ENCODE measurements around the gene LRMDA. TPM values are rescaled to one million over a fixed set of nuclear protein-coding genes. Genes with fewer than 3 reads are reported as not detected.

The LRMDA gene
- total and polyA plus RNA-seq, 2 of the 13 experiments (the other 11 are each of a cell fraction or from before 2014, with no cell fraction given) = 13.4 to 22.0 TPM

DNA sequence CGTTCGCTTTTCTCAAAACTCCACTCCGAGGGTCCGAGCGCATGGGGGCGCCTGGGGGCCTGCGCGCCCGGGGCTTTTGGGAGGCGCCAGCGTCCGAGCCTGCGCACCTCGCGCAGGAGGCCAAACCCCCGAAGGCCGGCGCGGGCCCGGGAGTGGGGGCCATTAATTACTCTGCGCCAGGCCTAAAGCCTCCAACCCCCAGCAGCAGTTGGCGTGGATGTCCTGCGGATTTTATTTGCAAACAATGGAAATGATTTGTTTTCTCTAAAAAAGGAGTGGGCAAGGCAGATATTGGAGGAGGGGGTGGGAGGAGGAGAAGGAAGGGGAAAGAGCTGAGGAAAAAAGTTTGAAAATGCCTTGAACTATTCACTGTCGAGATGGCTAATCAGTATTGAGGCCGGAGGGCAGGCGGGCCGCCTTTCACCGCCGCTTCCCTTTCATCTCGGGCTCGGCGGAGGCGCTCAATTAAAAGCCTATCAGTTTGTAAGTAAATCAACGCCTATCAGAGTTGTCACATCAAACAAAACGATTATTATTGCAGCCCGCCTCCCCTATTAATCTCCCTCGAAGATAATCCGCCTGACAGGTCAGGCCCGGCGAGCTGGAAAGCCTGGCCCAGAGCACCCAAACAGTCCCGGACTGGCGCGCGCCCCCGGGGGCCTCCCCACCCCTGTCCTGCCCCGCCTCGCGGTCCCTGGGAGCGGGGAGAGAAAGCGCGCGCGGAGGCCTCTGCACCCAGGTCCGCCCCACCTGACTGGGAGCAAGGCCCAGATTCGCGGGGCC lies 26.4 kb upstream of the LRMDA start (continued):
- TF ChIP-seq ZZZ3 (CRISPR knock-in tag; IDR thresholded peaks at IDR 0.05; ENCODE audit: borderline replicate concordance) (peak; percentile 47; the same call in 1 of the 2 replicates), ZFP36 (IDR thresholded peaks at IDR 0.05; ENCODE audit: borderline replicate concordance, low read depth, low read length, partially characterized antibody) (no peak), ZKSCAN8 (CRISPR knock-in tag; IDR thresholded peaks at IDR 0.05; ENCODE audit: borderline replicate concordance) (peak; percentile 25; the same call in 1 of the 2 replicates), ZNF124 (CRISPR knock-in tag; IDR thresholded peaks at IDR 0.05) (no peak), ZNF569 (CRISPR knock-in tag; IDR thresholded peaks at IDR 0.05; ENCODE audit: borderline replicate concordance) (no peak), SRSF4 (IDR thresholded peaks at IDR 0.05; ENCODE audit: low read depth, low read length, poor library complexity, severe bottlenecking) (no peak), YEATS4 (CRISPR knock-in tag; IDR thresholded peaks at IDR 0.05; ENCODE audit: borderline replicate concordance) (peak; percentile 72; the same call in 1 of the 2 replicates), BORCS8-MEF2B (CRISPR knock-in tag; IDR thresholded peaks at IDR 0.05) (peak; percentile 68; the same call in 1 of the 2 replicates)
- TF ChIP-seq, protein P1, sequence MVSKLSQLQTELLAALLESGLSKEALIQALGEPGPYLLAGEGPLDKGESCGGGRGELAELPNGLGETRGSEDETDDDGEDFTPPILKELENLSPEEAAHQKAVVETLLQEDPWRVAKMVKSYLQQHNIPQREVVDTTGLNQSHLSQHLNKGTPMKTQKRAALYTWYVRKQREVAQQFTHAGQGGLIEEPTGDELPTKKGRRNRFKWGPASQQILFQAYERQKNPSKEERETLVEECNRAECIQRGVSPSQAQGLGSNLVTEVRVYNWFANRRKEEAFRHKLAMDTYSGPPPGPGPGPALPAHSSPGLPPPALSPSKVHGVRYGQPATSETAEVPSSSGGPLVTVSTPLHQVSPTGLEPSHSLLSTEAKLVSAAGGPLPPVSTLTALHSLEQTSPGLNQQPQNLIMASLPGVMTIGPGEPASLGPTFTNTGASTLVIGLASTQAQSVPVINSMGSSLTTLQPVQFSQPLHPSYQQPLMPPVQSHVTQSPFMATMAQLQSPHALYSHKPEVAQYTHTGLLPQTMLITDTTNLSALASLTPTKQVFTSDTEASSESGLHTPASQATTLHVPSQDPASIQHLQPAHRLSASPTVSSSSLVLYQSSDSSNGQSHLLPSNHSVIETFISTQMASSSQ (IDR thresholded peaks at IDR 0.05; ENCODE audit: low read depth) = peak; percentile 47; the same call in 1 of the 2 replicates
- TF ChIP-seq, protein P1 (CRISPR knock-in tag; IDR thresholded peaks at IDR 0.05; ENCODE audit: borderline replicate concordance) = peak; percentile 74; the same call in 1 of the 2 replicates
- TF ChIP-seq, protein P2, sequence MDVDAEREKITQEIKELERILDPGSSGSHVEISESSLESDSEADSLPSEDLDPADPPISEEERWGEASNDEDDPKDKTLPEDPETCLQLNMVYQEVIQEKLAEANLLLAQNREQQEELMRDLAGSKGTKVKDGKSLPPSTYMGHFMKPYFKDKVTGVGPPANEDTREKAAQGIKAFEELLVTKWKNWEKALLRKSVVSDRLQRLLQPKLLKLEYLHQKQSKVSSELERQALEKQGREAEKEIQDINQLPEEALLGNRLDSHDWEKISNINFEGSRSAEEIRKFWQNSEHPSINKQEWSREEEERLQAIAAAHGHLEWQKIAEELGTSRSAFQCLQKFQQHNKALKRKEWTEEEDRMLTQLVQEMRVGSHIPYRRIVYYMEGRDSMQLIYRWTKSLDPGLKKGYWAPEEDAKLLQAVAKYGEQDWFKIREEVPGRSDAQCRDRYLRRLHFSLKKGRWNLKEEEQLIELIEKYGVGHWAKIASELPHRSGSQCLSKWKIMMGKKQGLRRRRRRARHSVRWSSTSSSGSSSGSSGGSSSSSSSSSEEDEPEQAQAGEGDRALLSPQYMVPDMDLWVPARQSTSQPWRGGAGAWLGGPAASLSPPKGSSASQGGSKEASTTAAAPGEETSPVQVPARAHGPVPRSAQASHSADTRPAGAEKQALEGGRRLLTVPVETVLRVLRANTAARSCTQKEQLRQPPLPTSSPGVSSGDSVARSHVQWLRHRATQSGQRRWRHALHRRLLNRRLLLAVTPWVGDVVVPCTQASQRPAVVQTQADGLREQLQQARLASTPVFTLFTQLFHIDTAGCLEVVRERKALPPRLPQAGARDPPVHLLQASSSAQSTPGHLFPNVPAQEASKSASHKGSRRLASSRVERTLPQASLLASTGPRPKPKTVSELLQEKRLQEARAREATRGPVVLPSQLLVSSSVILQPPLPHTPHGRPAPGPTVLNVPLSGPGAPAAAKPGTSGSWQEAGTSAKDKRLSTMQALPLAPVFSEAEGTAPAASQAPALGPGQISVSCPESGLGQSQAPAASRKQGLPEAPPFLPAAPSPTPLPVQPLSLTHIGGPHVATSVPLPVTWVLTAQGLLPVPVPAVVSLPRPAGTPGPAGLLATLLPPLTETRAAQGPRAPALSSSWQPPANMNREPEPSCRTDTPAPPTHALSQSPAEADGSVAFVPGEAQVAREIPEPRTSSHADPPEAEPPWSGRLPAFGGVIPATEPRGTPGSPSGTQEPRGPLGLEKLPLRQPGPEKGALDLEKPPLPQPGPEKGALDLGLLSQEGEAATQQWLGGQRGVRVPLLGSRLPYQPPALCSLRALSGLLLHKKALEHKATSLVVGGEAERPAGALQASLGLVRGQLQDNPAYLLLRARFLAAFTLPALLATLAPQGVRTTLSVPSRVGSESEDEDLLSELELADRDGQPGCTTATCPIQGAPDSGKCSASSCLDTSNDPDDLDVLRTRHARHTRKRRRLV (CRISPR knock-in tag; IDR thresholded peaks at IDR 0.05) = no peak
- TF ChIP-seq, protein P3, sequence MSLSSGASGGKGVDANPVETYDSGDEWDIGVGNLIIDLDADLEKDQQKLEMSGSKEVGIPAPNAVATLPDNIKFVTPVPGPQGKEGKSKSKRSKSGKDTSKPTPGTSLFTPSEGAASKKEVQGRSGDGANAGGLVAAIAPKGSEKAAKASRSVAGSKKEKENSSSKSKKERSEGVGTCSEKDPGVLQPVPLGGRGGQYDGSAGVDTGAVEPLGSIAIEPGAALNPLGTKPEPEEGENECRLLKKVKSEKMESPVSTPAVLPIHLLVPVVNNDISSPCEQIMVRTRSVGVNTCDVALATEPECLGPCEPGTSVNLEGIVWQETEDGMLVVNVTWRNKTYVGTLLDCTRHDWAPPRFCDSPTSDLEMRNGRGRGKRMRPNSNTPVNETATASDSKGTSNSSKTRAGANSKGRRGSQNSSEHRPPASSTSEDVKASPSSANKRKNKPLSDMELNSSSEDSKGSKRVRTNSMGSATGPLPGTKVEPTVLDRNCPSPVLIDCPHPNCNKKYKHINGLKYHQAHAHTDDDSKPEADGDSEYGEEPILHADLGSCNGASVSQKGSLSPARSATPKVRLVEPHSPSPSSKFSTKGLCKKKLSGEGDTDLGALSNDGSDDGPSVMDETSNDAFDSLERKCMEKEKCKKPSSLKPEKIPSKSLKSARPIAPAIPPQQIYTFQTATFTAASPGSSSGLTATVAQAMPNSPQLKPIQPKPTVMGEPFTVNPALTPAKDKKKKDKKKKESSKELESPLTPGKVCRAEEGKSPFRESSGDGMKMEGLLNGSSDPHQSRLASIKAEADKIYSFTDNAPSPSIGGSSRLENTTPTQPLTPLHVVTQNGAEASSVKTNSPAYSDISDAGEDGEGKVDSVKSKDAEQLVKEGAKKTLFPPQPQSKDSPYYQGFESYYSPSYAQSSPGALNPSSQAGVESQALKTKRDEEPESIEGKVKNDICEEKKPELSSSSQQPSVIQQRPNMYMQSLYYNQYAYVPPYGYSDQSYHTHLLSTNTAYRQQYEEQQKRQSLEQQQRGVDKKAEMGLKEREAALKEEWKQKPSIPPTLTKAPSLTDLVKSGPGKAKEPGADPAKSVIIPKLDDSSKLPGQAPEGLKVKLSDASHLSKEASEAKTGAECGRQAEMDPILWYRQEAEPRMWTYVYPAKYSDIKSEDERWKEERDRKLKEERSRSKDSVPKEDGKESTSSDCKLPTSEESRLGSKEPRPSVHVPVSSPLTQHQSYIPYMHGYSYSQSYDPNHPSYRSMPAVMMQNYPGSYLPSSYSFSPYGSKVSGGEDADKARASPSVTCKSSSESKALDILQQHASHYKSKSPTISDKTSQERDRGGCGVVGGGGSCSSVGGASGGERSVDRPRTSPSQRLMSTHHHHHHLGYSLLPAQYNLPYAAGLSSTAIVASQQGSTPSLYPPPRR (CRISPR knock-in tag; IDR thresholded peaks at IDR 0.05; ENCODE audit: borderline replicate concordance) = peak; percentile 96

Data from HepG2 (cell line).